NCI-H526 (cell line): ENCODE measurements around the gene NKAIN4.

Experiments used
- DNase-seq, 2 experiments: peaks; one replicate each; lab custom pipeline; 2025; lab: John Stamatoyannopoulos, UW

The NKAIN4 gene

DNA sequence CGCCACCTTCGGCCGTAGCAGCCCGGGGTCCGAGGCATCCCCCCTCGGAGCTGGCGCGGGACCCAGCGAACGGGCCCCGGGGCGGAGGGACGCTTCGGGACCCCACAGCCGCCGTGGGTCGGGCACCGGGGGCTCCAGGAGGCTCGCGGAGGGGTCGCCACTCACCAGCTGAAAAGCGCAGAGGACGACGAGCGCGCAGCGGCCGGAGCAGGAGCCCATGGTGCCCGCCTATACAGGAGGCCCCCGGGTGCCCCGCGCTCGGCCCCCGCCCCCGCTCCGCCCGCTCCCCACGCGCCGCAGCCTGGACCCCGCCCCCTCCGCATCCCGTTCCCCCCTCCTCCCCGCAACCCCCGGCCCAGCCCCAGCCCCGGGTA is at the start of gene NKAIN4:
Gene NKAIN4 (minus strand): TSS at position 232 of the 374 bp plus-strand sequence. CDS start 13 bp downstream, at position 219.
- DNase-seq = no peak

GRCh38 chr20:63303095-63303666 is 48.9 kb upstream of the NKAIN4 start:
- no peak for DNase-seq

- no peak for DNase-seq
Measured at GRCh38 chr20:63301671-63302070, 47.4 kb upstream of the NKAIN4 start.

- no peak for DNase-seq
Measured at GRCh38 chr20:63298731-63299312, 44.6 kb upstream of the NKAIN4 start.

- no peak for DNase-seq
Measured at GRCh38 chr20:63297796-63298572, 43.7 kb upstream of the NKAIN4 start.

DNA sequence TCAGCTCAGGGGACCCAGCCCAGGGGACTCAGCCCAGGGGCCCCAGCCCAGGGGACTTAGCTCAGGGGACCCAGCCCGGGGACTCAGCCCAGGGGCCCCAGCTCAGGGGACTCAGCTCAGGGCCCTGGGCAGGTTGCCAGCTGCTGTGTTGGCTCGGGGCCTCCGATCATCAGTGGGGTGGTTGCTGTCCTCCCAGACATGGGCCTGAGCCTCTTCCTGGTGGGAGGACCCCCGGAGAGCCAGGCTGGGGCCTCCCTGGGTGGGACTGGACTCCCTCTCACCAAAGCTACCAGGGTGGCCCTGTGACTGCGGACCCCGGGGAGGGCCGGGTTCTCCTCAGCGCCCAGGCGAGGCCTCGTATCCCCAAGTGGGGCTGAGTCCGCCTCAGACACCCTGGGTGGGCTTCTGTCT is 43.1 kb upstream of the NKAIN4 start:
- DNase-seq = no peak

GRCh38 chr20:63296531-63297299 is 42.5 kb upstream of the NKAIN4 start:
- no peak for DNase-seq

GRCh38 chr20:63295846-63296245 is 41.6 kb upstream of the NKAIN4 start:
- peak in 1 of 2 experiments; percentile 69 for DNase-seq

DNA sequence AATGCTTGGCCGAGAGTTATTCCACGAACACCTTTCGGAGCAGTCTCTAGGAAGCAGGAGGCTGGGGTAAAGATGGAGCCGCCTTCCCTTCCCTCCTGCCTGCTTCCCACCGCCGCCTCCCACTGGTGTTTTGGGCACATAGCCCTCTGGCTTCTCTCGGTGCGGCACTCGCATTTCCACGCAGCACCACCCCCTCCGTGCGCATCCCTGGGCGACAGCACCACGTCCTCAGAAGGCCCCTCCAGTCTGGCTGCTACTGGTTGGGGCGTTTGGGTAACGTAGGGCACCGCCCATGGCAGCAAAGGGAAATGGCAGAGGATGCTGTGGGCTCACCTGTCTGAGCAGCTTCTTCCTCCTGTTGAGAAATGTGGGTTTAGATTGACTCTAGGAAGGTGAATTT is 41.2 kb upstream of the NKAIN4 start:
- peak in 1 of 2 experiments; percentile 69 for DNase-seq

DNA sequence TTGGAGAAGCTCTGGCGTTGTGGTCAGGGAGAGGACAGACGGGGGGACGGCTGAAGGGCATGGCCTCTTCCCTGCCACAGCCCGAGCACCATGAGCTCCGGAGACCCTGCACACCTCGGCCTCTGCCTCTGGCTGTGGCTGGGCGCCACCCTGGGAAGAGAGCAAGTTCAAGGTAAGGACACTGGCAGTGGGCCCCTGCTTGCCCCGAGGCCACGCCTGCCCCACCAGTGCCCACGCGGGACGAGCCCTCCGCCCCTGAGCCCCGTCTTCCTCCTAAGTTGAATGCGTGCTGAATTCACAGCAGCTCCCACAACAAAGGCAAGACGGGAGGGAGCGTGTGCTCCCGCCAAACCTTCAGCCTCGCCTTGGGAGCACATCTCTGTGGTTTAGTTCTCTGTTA is 40.8 kb upstream of the NKAIN4 start:
- no peak for DNase-seq

DNA sequence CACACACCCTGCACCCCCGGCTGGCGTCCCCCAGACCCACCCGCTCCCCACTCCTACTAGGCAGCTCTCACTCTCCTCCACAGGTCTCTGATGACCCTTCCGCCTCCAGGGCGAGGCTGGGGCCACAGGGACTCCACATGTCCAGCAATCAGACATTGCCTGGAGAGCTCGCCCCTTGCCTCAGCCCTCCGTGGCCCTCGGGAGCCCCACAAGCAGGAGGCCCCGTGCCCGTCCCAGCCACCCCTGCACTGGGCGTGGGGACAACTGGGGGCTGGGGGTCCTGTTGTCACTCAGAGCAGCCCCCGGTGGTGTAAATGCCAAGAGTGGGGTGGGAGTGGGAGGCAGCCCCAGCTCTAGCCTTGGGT is 40.3 kb upstream of the NKAIN4 start:
- no peak for DNase-seq

DNA sequence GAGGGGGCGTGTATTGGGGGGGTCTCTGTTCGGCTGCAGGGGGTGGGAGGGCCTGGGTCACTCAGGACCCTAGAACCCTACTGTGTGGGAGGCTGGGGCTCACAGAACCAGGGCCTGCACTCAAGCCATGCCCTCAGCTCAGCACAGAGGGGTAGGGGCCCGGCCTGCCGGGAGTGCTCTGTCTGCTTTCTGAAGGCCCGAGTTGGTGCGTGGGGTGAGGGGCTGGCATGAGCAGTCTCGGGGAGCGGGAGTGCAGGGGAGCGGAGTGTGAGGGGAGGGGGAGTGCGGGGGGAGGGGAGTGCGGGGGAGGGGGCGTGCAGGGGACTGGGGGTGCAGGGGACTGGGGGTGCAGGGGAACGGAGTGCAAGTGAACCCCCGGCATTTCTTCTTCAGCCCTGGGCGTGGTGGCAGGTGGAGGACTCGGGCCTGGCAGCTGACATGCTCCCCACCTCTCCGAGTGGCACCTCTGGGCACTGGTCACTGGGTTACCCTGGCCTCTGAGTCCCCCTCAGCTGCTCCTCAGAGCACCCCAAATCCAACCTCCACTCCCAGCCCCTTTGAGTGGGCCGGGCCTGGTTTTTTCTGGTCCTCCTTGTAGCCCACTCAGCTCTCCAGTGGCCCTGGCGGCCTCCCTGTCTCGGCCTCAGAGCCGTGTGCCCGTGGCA is 39.7 kb upstream of the NKAIN4 start:
- DNase-seq = peak in 1 of 2 experiments; percentile 37

DNA sequence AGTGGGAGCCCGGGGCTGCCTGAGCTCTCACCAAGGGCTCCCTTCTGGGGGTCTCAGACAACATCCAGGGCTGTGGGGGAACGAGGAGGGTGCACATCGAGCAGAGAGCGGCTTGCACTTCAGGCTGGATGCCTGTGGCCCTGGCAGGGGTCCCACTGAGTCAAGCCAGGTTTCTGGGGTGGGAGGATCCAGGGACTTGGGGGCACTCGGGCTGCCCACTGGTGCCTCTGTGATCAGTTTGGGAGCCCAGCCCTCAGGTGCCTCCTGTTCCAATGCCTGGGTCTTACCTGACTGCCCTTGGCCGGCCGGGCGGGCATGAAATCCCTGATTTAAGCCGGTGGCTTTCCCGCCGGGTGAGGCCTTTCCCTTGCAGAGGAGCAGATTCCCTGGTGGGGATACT is 39.2 kb upstream of the NKAIN4 start:
- no peak for DNase-seq

GRCh38 chr20:63292904-63293303 is 38.6 kb upstream of the NKAIN4 start, which contains the start of gene COL20A1:
Gene COL20A1 (plus strand): TSS chr20:63293186. CDS start chr20:63295108, 1,922 bp downstream.
- no peak for DNase-seq

- no peak for DNase-seq
Measured at GRCh38 chr20:63292292-63292701, 38.0 kb upstream of the NKAIN4 start.

DNA sequence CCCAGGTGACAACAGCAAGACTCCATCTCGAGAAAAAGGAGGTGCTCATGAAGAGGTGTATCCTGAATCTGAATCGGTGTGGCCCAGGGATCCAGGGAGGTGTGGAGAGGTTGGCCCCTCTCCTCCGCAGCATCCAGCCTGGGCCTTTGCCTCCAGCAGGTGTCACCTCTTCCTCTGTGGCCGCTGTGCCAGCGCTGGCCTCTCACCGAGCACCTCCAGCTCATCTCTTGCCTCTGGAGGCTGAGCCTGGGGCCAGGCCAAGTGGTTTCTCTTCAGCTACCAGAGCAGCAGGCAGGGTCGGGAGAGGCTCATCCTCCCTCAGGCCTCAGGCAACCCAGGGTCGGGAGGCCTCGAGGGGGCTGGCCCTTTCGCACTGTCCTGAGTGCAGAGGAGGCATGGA is 37.5 kb upstream of the NKAIN4 start:
- DNase-seq = no peak

- DNase-seq = peak in 1 of 2 experiments; percentile 82
Measured at GRCh38 chr20:63290677-63291472, 36.6 kb upstream of the NKAIN4 start.

DNA sequence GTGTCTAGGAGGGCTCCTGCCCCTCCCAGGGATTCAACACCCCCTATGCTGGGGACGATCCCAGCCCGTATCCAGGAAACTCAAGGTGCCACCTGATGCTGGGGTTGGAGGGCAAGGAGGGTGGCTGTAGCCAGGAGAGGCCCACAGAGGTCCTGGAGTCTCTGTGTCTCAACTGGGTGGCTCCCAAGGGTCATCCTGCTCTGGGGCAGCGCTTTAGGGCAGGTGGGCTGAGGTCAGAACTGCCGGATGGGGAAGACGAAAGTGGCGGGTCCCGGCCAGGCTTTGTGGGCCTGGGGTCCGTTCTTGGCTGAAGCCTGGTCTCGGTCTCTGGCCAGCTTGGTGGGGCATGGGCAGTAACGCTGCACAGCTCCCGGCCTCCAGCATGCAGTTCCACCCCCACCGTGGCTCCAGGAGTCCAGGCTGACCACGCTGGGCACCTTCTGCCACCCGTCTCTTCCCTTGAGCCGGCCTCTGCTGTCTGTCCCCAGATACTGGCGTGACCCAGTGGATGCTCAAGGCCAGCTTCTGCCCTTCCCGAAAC is 35.9 kb upstream of the NKAIN4 start:
- no peak for DNase-seq

GRCh38 chr20:63289311-63290135 is 35.3 kb upstream of the NKAIN4 start:
- no peak for DNase-seq
